SU-DHL-6 (cell line): ENCODE measurements around the gene OS9.

Experiments used
- CTCF ChIP-seq: fragments of 200-600 bp; sonication (generic); IDR thresholded peaks from one replicate; pipeline ENCODE4 v1.5.1; 2017; ENCODE audit warnings: antibody characterized with exemption, mild to moderate bottlenecking, low read length, moderate library complexity; ENCODE audit not compliant: insufficient read depth, poor library complexity, severe bottlenecking
- EZH2phosphoT487 ChIP-seq: fragments of 200-600 bp; sonication (generic), shearing (Covaris generic); conservative IDR thresholded peaks from 2 replicates; pipeline ENCODE4 v1.6.1; 2018; ENCODE audit warnings: mild to moderate bottlenecking, antibody characterized with exemption, low read length, moderate library complexity, mixed read lengths

- TF ChIP-seq CTCF (peak; percentile 68), EZH2phosphoT487 (no peak)
Observed at GRCh38 chr12:57741844-57742738, 48.2 kb downstream of the OS9 start.
